ENCODE results near the gene TMEM267.
"Not testable (repeated sequence)": the region's sequence is repeated elsewhere in the genome, so short reads cannot be mapped to it uniquely, and the experiment has no call there.

TMEM267 gene

GRCh38 chr5:43409809-43410271 lies 73.8 kb downstream of the TMEM267 start:
- no peak for DNase-seq (ENCODE audit: low spot score)

GRCh38 chr5:43402524-43403066 lies 81.1 kb downstream of the TMEM267 start:
- DNase-seq (ENCODE audit: low spot score) = not testable (repeated sequence)

DNA sequence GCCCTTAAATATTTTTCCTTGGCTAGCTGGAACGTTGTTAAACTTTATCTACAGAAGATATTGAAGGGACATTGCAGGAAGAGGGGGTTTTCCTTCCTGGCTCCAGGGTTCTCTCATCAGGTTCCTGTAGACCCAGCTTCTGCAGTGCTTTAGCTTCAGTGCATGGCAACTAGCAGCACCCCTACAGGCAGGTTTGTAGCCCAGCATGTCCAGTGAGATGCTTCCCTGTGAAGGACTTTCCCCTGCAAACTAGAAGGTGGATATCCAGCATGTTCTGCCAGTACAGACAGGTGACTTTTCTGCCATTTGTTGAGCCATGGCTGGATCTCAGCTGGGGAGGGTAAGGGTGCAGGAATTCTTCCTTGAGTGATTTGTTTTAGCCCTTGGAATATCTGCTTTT lies 81.8 kb downstream of the TMEM267 start:
- DNase-seq (ENCODE audit: low spot score) = no peak

- no peak for DNase-seq (ENCODE audit: low spot score)
Observed at GRCh38 chr5:43400082-43400481, 83.6 kb downstream of the TMEM267 start.

DNA sequence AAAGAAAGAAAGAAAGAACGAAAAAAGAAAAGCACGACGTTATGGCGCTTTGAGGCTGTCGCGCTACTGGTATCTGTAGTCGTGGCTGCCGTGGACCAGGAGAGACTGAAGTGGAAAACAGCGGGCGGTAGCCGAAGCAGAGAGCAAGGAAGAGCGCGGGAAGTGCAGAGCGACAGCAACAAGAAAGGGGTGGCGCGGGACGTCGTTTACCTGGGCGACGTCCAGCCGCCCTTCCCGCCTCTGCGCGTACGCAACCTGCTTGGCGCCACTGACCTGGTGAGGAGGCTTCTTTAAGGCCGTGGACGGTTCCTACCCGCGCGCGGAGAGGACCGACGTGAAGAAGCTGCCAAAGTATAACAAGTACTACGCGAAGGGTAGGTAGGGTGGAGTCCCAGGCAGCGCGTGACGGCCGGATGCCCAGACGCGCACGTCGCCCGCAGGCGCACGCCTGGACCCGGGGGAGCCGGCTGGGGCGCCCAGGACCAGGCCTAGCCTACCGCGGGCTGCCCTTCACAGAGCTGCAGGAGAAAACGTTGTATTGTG lies 86.8 kb downstream of the TMEM267 start:
- DNase-seq (ENCODE audit: low spot score) = peak; percentile 76
